Left kidney (tissue), 2 donors: Measurements from ENCODE around the gene NR3C2. TPM values are rescaled to one million over a fixed set of nuclear protein-coding genes. Genes with fewer than 3 reads are reported as not detected.
A peak's percentile ranks its signal among the peaks of the same experiment; 100 is the strongest.
"Not testable (repeated sequence)": the region's sequence is repeated elsewhere in the genome, so short reads cannot be mapped to it uniquely, and the experiment has no call there.

Source experiments
- DNase-seq: peaks from one replicate; pipeline ENCODE4 v3.0.0-alpha.2; 2013
- polyA plus RNA-seq: library from polyadenylated mRNA; unstranded; fragments of 120-200 nt; gene quantifications from one replicate; pipeline ENCODE4 v1.2.1, GENCODE V29; 2013; ENCODE audit not compliant: insufficient read length

The NR3C2 gene
- polyA plus RNA-seq, 1 donor, result 16.2 TPM

DNA sequence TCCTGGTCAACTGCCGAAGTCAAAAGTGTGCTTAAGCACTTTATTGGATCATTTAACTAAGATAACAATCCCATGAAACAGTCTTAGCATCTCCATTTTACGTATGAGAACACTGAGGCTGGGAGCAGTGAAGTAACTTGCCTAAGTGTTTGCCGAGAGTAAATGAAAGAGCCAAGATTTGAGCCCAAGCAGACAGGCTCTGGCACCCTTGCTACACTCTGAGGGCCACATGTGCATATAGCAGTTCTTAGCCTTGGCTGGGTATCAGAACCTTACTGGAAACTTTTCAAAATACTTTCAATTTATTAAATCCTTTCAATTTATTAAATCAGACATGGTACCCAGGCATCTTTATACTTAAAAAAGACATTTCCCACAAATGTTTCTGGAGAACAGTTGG lies 225.9 kb downstream of the NR3C2 start:
- DNase-seq, result no peak

DNA sequence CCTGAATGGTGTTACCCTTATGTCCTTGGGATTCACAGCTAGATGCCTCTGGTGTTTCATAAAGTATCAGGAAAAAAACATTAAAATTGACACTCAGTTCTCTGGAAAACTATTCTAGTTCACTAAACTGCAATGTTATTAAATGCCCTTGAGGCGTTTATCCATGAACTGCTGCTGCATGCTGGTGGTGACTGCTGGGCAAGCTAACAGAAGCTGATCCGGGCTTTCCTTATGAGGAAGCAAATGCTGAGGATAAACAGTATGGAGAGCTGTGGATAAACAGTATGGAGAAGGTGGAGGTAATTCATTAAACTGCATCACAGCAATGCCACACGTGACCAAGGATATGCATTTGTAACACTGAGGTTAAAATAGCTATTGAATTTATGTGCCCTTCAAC lies 227.0 kb downstream of the NR3C2 start:
- no peak for DNase-seq

DNA sequence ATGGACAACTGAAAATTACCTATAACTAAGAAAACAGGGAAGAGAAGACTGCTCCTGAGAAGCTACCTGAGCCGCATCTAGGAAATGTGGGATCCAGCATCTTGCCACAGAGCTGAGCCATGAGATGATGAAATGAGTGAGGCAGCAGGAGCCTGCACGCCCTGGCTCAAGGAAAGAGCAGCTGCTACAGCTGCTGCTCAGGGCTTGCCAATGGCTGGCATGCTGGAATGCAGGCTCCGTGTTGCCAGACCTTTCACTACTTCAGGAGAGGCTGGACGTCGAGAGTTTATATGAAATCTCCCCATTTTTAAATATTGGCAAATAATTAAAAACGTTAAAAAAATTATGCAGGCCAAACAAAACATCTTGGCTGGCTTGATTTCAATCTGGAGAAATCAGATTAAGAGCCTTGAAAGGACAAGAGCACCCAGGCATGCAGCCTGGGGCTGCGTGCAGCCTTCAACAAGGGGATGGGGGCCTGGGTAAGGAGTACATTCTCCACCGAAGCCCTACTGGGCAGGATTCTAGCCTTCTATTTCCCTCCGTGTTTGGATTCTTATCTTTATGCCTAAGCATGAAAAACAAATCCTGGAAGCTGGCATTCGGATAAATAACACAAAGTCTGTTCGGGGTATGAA lies 227.6 kb downstream of the NR3C2 start:
- DNase-seq, result no peak

DNA sequence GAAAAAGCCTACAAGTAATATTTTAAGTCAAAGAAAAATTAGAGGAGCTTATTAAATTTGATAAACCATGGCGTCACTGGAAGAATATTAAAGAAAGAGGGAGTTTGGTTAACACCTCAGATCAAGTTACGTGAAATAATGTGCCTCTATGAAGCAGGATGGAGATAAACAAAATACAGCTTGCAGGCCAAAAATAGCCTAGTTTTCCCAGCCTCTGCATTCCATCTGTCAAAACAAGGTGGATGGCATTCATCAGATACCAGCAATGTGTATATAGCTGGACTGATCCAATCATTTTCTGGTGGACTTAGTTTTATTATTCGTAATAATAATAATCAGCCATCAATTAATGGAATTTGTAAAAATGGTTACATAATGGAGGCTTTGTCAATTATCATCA lies 230.7 kb downstream of the NR3C2 start:
- no peak for DNase-seq

DNA sequence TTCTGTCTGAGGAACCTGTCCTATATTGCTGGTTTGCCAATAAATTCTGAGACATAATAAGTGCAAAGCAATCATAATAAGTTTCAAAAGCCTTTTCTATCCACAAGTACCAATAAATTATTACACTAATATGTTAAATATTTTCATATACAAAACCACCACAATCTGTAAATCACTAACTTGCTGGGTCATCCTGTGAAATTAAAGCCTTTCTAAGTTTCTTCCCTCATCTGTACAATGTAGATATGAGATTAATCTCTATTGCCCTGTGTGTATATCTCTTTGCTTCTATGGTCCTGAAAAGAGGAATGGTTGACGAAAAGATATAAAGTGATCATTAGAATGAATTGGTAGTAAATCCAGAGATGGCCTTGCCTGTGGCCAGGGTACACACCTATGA lies 231.6 kb downstream of the NR3C2 start:
- no peak for DNase-seq

DNA sequence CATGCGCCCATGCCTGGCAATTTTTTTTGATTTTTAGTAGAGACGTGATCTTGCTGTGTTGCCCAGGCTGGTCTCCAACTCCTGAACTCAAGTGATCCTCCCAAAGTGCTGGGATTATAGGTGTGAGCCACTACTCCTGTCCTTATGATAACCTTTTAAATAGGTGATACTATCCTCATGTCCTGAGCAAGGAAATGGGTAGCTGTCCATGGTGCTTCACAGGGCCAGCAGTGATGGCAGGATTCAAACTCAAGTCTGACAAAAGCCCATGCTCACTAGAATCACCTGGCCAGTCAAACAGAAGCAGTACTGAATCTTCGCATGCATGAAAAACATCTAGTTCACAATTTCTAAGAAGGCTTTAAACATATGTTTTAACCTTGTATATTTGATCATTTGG lies 235.1 kb downstream of the NR3C2 start:
- DNase-seq, result no peak

DNA sequence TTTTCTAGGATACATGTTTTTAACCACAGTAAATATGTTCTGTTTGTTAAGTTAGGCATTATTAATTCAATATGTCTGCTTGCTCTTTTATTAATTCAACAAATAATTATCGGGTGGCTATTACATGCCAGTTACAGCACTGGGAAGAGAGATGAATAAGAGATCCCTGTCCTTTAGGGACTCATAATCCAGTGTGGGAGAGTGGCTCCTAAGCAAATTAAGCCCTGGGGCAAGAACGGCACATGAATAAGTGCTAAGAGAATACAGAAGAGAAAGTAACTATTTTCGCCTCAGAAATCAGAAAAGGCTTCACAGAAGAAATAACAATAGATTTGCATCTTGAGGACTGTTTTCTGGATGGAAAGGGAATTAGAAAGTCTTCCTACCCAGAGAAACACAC lies 236.7 kb downstream of the NR3C2 start:
- no peak for DNase-seq

DNA sequence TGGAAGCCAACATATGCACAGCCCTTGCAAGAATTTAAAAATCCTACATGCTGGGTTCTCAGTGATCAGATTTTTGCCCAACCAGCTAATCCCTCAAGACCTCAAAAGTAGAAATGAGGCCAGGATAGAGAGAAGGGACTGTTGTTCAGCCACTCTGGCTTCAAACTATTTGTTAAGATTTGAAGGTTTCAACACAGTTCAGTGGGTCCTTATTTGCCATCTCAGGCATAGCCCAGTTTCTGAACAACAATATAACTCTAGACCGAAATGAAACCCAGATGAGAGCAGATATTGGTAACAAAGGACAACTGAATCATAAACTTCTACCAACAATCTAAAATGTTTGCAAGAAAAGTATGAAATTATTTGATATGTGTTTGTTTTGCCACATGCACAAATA lies 237.3 kb downstream of the NR3C2 start:
- no peak for DNase-seq

DNA sequence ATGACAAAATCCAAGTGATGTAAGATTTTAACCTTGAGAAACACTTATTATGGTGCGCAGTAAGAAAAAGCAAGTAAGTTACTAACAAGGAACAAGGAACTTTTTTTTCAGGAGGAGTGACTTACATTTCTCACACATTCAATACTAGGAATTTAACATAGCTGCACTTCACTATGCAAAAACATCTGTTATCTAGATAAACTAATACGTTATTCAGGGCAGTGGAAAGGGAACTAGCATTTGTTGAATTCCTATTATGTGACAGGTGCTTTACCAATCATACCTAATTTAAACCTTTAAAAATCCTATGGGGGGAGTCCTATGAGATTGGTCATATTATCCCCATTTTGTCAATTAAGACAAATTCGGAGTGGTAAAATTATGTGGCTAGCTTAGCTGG lies 238.0 kb downstream of the NR3C2 start:
- DNase-seq, result no peak

DNA sequence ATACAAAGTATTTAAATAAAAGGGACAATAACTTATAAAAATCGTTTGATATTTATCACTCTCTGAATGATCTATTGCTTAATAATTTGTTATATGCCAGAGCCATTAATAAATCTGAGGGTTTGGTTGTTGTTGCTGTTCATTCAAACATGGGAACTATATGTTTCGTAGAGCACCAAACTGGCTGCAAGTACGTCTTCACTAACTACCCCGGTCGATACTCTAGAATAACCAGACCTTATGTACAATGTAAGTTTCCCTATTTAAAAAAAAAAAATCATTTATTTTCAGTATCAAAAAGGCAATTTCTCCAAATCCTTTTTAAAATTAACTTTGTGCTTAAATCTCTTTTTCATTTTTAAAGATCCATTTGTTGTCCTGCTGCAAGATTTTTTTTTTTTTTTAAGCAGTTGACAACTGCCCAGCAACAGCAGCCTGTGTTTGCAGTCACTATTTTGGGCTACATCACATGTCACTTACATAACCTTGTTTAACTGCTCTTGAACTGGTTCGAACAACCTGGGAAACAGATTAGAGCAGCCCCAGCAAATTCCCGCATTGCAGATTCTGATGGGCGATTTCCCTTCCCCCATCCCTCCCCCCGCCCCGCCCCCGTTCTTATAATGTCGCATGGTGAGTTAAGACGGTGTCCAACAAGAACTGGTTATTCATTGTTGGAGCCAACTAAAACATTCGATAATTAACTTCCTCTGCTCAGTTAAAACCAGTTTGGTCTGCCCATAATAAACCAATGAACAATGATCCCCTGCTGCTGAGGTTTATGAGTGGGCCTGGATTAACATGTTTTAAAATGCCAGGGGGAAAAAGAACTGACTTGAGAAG lies 238.9 kb downstream of the NR3C2 start:
- DNase-seq, result peak; percentile 78

DNA sequence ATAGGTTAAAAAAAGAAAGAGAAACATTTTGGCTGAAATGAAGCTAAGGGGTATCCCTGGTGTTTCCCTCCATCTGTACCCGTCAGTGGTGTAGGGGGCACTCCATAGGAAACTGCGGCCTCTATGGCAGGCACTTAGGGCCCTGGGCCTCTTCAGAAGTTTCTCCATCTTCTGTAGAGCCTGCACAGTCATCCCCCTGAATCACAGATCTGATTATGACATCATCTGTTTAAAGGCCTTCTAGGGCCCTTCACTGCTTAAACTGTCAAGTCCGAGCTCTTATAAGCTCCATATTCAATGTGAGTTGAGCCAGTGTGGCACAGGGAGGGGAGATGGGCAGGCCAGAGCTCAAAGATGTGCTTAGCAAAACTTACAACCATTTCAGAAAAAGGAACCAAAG lies 241.3 kb downstream of the NR3C2 start:
- DNase-seq, result no peak

DNA sequence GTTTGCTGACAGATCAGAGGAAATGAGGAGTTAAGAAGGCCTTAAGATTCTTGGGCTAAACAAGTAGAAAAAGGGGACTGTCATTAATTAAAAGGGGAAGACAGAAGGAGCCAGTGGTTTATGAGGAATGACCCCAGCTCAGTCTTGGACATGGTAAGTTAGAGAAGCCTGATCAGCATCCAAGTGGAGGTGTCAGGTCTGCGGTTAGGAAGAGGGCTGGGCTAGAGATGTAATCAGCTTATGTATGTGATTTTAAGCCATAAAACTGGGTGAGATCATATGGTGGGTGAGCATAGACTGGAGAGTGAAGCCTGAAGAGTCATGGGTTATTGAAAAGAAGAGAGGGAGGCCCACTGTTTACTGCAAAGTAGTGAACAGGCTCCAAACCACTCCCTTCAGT lies 246.1 kb downstream of the NR3C2 start:
- DNase-seq, result no peak

DNA sequence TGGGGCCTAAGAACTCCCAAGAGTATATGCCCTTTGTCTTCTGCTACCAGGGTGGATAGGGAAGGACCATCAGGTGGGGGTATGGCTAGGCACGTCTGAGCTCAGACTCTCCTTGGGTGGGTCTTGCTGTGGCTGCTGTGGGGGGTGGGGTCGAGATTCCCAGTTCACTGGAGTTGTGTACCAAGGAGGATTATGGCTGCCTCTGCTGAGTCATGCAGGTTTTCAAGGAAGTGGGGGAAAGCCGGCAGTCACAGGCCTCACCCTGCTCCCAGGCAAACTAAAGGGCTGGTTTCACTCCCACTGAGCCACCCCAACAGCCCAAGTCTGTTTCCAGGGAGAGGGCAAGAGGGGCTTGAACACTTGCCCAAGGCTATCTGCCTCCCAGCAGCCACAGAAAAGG lies 249.7 kb downstream of the NR3C2 start:
- no peak for DNase-seq

DNA sequence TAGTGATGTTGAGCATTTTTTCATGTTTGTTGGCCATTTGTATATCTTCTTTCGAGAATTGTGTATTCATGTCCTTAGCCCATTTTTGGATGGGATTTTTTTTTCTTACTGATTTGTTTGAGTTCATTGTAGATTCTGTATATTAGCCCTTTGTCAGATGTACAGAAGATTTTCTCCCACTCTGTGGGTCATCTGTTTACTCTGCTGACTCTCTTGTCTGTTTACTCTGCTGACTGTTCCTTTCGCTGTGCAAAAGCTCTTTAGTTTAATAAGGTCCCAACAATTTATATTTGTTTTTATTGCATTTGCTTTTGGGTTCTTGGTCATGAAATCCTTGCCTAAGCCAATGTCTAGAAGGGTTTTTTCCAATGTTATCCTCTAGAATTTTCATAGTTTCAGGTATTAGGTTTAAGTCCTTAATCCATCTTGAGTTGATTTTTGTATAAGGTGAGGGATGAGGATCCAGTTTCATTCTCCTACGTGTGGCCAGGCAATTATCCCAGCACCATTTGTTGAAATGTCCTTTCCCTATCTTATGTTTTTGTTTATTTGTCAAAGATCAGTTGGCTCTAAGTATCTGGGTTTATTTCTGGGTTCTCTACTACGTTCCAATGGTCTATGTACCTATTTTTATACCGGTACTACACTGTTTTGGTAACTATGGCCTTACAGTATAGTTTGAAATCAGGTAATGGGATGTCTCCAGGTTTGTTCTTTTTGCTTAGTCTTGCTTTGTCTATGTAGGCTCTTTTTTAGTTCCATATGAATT lies 254.6 kb downstream of the NR3C2 start:
- DNase-seq, result not testable (repeated sequence)

DNA sequence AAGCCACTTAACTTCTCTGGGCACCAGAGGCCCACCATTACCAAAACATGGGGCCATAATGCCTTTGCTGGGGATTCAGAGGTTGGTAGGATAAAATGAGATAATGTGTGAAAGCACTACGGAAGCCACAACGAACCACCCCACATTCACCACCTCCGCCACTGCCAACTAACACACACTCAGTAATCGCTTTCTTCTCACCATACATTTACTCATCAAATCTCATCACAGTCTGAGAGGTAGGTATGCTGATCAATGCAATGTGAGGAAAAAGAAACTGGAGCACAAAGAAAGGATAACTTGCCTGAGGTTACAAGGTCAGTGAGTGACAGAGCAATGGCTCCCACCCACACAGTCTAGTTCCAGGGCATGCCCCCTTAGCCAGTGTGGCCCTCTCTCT lies 257.3 kb downstream of the NR3C2 start:
- no peak for DNase-seq

DNA sequence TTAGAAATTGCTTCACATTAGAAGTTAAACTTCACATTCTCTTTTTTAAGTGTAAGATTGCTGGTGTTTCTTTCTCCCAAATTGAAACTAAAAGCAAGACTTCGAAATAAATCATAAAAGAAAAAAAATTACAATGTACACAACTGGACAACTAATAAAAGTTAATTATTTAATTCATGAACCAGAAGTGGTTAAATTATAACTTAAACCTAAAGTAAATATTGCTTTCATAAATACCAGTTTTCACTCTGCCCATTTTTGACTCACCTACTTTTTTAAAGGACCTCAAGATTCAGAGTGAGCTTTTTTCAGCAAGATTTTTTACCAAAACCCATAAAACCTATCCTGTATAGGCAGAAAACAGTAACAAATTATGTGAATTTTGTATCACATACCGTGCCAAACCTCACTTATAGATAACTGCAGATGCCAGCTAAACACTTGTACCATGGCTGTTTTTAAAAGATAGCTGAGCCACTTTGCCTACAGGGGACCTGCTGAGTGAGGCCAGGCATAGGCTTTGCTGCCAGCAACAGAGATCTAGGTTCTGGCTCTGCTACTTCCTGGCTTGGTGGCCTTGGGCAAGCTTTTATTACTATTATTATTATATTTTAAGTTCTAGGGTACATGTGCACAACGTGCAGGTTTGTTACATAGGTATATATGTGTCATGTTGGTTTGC lies 259.8 kb downstream of the NR3C2 start:
- DNase-seq, result no peak

DNA sequence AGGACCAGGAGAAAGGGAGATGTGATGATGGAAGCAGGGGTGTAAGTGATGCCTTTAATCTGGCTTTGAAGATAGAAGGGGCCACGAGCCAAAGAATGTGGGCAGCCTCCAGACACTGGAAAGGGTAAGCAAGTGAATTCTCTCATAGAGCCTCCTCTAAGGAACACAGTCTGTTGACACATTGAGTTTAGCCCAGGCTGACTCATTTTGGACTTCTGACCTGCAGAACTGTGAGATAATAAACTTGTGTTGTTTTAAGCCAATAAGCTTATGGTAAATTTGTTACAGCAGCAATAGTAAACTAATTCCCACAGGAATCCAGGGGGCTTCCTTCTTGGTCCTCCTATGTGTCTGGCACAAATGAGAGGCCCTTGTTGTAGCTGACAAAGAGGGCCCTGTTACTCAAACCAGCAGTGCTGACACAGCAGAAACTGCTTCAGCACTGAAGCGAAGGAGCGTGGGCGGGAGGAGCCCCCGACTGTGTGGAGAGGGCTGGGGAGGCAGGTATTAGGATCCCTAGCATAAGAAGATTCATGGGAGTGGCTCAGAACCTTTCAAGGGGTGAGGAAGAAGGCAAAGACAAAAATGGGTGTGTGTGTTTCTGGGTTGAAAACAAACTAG lies 268.7 kb downstream of the NR3C2 start:
- DNase-seq, result no peak

DNA sequence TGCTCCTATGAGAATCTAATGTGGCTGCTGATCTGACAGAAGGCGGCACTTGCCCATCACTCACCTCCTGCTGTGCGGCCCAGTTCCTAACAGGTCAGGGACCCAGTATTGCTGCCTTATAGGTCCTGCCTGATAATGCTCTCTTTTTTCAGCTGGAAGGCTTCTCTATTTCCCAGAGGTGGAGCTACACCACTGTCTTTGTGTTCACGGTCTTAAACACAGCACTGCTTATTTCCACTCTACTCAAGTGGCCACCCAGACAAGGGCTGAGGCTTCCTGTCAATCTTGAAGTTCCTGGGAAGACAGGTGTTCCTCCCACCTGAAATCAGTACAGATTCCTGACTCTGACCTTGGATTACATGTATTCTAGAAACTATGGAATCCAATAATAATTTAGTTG lies 270.6 kb downstream of the NR3C2 start:
- DNase-seq, result no peak

DNA sequence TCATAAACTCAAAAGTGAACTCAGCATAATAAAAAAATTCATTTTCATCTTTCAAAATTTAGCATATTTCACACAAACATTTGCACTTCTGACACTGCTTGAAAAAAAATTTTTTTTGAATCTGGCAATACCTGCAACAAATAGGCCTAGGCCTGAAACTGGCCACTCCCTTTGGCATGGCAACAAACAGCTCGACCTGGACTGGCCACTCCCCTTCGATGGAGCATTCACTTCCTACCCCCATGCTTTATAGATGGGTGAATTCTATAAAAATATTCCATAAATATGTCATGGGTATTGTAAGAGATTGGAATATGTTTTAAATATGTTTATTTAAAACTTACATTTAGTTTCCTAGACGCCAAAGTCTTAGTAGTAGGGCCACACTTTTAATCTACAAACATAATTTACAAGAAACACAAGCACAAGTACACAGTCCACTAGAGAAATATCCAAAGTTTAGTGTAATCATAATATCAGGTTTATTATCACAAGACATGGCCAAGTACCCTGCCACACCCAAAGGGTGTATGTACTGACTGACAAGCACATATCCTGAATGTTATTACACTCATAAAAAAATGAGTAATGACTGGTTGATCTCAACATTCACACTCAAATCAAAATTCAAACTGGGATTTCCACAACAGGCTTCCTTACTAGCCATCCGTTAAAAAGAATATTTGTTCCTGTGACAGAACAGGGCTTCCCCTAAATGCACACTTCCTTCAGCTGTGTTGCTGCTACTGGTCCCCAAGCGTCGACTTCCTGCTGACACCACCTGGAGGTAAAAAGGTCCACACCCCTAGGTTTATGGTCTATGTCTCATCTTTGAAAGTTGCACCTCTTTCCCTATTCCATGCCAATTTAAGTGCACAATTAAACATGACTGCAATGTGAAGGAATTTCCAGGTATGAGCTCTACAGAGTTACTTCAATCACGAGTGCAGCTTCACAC lies 271.5 kb downstream of the NR3C2 start:
- no peak for DNase-seq

DNA sequence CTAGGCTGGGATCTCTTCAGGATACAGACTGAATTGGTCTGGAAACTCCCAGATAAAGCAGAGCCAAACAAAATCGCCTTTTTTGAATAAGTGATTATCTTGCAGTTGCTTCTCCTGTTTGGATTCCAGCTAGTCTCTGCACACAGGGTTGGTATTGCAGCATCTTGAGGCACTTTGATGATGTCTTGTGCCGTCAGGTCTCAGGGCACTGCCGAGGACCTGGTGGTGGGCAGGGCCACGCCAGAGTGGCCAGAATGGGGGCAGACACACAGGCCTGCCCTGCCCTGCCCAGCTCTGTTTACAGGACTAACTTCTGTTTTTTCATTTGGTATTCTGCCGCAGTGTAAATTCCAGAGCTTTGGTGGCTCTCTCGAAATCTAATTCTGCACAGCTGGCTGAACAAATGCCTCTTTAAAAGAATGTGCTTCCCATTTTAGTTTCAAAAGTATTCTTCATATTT lies 276.1 kb downstream of the NR3C2 start:
- no peak for DNase-seq

DNA sequence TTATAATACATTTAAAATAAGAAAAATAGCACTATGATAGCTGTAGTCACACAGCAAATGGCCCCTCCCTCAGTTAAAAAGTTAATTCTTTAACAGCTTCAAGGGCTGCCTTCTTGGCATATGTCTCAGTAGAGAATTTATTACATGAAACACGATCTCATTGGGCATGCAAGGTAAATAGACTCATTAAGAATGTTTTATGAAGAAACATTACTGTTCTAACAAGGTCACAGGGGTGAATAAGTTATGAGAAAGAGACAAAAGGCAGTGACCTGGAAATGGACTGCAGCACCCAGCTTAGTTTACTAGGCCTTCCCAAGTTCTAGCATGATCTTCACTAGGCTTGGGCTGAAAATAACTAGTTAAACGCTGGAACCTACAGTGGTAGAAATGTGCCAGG lies 277.7 kb downstream of the NR3C2 start:
- DNase-seq, result peak; percentile 68
